NOMO-1 treated with DMSO at 0.1 percent for 48 hours (cell line): ENCODE results near the gene ATP5F1E.

Experiments used
- DNase-seq: peaks from one replicate; lab custom pipeline; 2025; ENCODE audit not compliant: unreplicated experiment; lab: John Stamatoyannopoulos, UW

ATP5F1E gene

DNA sequence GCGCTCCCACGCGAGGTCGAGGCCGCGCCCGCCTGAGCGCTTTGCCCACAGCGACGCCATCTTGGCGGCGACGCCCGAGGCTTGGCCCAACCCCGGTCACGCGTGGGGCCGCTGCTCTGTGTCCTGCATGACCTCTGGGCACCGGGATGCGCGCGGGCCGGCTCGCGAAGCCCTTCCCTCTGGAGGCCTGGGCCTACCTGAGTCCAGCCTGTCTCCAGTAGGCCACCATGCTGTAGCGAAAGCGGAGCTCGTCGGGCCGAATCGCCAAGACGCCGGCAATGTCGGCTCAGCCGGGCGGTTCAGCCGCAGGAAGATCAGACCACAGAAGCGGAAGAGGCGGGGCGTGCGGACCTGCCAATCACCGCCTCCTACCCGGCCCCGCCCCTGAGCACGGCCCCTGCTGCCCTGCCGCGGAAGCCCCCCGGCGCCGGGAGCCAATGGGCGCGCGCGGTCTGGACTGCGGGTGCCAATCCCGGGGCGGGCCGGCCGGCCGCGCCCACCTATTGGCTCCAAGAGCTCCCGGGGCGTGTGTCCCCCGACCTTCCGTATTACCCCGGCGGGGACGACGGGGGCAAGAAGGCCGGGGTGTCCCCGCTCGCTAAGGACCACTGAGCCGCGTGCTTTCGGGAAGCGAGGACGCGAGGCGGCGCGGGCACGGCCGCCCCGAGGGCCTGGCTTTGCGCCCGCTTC, at the start of gene ATP5F1E:
TSS of gene ATP5F1E (minus strand) at position 313 of the 690 bp plus-strand sequence. CDS start at position 229, 84 bp downstream.
- DNase-seq: peak; percentile 97

DNA sequence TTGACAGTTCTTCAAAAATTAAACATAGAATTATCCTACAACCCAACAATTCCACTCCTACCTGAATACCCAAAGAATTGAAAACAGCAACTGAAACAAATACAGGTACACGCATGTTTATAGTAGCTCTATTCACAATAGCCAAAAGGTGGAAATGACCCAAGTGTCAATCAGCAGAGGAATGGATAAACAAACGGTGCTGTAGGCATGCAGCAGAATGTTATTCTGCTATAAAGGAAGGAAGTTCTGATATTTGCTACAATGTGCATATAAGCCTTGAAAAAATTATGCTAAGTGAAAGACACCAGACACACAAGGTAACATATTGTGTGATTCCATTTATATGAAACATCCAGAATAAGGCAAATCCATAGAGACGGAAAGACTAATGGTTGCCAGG, 48.9 kb upstream of the ATP5F1E start:
- no peak for DNase-seq

DNA sequence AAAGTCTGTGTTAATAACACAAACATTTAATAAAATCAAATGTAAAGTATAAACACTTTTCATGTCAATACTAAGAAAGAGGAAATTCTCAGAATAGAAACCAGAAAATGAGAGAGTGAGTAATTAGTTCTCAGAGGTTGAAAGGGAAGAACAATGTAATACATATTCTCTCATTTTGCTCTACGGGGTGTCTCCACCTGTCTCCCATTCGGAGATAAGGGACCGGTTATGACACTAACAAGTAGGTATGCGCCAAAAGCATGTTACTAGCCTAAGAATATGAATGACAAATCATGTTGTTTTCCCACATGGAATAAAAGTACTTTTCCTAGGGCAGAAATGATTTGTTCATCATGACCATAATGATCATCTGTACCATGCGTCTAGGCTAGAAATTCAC, 46.1 kb upstream of the ATP5F1E start:
- DNase-seq: peak; percentile 38

DNA sequence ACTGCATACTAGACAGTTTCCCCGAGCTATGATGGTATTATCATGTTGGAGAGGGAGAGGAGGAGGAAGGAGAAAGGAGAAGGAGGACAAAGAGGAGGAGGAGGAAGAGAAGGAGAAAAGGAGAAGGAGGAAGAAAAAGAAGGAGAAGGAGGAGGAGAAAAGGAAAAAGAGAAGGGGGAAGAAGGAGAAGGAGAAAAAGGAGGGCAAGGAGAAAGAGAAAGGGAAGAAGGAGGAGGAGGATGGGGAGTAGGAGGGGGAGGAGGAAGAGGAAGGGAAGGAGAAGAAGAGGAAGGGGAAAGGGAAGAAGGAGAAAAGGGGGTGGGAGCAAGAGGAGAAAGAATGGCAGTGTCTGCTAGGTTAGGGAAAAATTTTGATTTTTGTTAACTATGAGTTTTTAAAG, 45.6 kb upstream of the ATP5F1E start:
- no peak for DNase-seq

DNA sequence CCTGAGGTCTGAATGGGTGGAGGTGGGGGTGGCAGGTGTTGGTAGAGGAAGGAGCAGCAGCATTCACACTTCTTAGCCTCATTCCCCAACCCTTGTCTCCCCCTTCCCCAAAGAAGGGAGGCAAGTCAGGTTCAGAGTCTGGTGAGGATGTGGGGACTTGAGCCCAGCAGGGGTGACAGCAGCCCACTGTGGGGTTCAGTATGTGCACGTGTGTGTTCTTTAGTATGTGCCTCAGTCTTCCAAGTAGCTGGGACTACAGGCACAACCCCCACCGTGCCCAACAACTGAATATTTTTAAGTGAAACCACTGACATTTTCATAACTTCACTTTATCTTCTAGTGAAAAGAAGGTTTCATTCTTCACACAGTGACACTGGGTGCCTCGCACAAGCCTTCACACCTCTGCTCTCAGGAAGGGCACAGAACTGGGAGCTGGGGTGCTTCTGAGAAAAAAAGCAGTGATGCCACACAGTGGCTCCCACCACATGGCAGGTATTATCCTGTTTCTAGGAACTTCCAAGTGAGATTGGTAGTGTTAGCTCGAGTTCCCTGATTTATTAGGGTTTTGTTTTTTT, 43.9 kb upstream of the ATP5F1E start:
- DNase-seq: no peak

DNA sequence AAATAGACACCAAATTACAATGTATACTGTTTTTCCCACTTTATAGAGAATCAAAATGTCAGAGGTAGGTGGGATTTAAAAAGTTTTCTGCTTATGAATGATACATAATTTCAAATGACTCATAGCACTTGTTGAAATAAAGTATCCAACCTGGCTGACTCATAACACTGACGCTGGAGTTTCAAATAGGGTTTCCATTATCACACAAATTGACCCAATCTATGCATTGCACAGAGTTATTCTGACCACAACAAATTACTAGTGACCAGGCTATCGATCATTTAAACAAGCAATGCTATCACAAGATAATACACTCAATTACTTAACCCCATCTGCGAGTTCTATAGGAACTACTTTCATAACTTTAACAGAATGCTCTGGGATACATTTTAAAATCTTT, 42.3 kb upstream of the ATP5F1E start:
- DNase-seq: no peak

DNA sequence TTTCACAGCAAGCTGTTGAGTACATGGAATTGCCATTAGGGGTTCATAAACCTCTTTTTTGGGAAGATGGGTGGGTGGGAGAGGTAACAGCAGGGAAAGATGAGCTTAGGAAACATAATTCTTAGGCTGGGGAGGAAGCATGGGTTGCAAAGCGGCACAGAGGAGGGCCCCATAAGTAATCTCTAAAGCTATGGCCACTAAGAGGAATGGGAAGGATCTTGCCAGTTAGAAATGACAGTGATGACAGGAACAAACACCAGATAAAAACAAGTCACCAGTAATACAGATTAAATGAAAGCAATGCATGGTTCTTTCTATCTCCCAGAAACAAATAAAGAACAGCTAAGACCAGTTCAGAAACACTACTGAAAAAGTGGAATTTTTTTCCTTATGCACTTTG, 41.4 kb upstream of the ATP5F1E start:
- no peak for DNase-seq

DNA sequence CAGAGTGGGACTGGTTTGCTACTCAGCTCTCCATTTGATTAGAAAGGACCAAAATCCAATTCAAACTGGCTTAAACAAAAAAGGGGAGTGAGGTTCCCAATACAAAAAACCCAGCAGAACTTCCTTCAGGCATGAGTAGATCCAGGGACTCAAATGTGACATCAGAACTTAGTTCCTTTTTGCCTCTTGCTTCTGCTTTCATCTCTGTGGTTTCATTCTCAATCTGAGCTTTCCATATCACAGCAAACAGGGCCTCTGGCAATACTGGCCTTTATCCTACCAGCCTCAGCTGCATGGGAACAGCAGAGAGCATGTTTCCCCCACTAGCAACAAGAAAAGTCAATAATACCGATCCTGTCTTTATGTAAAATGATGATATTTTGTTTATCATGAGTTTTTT, 39.1 kb upstream of the ATP5F1E start:
- peak; percentile 32 for DNase-seq

DNA sequence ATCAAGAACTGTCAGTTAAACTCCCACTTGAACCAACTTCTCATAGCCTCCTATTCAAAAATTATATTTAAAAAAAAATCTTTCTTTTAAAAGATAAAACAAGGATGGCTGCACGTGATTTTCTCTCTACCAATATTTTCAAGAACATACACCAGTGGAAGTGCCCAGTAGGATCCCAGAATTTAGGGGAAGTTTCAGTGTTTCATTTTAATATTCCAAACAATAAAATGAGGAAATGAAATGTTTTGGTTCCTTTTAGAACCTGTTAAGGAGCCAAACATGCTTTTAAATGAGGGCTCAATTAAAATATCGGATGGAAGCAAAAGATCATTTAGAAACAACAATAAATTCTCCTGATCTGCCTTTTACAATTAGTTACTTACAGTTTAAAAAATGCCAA, 36.9 kb upstream of the ATP5F1E start:
- no peak for DNase-seq

DNA sequence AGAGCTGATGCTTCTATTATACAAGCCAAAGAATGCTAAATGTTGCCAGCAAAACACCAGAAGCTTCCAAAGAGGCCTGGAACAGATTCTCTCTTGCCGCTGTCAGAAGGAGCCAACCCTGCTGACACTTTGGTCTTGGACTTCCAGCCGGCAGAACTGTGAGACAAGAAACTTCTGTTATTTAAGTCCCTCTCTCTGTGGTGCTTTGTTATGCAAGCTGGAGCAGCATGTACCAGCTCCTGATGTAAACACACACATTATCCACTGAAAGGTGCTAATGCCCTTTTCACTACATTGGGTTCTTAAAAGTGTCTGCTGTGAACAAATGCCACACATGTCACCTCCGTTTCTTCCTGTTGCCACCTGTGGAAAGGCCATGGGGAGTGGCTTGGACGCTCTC, 36.4 kb upstream of the ATP5F1E start:
- DNase-seq: no peak

DNA sequence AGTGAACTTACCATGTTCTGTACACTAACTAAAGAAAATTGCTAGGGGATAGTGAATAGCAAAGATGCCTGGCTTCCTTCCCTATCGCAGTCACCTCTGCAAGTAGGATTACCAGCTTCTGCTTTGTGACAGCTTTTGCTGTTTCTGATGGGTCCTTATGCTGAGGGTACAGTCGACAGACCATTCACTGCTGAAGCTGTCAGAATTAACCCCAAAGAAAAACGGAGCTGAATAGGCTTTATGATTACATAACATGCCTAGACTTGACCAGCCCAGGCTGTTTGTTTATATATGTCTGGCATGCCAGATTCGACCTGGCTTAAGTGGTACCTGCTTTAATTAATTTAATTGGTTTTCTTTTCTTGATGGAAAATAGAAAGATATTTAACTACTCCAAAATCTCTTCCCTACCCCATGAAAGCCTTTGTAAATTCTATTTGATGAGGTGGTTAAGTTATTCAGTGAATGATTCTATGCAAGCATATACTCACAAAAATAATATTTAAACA, 32.1 kb upstream of the ATP5F1E start:
- DNase-seq: no peak

DNA sequence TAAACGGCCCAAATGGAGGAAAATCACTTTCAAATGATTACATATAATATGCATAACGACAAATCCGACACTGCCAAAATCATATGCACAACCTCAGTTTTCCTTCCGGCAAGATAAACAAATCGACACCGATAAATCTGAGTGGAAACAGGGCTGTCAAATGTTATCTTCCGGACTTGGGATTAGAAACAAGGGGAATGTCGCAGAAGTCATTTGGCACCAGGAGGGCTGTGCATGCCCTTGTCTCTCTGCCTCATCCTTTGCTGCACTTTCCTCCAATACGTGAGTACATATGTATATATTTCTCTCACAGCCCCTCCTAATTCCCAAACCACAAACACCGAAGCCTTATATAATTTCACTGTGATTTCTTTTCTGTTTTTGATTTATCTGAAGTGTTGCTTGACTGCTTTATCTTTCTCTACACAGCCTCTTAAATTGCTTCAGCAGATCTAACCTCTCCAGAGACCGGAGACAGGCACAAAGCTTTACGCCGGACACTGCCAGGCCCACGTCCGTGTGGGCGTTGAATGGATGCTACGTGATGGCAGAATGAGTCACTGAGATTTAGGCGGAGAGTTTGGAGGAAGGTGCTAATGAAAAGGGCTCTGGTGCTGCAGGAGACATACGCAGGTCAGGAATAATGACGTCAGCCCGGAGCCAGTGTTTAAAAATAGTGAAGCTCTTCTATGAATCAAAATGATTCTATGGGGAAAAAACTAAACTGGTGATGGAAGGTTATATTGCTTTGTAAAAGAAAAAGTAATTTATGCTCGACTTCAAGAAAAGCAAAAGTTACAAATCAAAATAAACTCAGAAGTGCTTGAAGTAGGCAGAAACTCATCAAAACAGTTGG, 31.5 kb upstream of the ATP5F1E start:
- no peak for DNase-seq

DNA sequence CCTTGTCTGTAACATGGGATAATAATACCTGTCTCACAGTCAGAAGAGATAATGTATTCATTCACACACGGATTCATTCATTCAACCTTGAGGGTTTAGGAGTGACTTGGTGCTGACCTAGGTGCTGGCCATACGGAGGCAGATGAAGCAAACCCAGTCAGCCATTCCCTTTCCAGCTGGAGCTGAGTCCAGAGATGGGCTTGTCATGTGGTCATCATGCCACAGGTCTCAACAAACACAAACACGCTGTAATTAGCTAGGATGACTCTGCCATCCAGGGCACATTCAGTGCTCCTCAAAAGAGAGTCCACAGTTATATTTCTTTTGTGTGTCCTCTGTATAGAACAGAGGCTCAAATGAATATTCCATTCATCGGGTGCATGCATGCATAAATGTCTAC, 29.9 kb upstream of the ATP5F1E start:
- DNase-seq: no peak

DNA sequence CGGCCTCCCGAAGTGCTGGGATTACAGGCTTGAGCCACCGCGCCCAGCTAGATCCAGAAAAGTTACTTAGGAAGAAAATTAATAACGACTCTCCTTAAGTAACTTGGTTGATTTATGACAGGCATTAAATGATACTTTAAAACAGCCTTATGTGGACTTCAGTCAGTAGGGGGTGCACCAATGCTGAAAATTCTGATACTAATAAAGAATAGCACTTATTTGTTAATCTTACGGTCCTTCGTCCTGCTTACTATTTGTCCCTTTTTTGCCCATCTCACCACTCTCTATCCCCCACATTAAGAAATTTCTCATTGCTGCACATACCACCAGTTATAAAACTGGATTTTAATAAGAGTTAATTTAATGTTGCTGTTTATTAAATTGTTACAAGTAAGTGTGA, 23.2 kb upstream of the ATP5F1E start:
- DNase-seq: peak; percentile 29

DNA sequence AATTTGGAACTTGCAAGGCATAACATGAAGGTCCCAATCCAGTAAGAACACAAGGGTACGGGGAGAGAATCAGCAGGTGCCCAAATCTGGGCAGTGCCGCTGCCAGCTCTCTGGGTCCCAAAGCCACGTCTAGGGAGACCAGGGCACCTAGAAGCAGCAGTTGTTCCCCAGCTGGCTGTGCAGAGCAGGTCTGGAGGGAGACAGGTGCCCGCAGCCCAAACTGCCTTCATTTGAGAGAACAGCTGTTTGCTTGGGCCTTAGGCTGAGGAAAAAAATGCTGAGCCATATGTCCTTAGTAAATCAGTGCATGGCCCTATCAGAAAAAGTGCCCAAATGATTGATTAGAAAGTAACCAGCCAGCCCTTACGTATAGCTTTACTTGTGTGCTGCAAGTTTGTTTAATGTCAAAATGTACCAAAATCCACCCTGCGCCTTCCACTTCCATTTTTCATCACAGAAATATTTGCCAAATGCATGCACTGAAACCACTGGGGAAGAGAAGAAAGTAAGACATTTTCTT, 19.6 kb upstream of the ATP5F1E start:
- no peak for DNase-seq

DNA sequence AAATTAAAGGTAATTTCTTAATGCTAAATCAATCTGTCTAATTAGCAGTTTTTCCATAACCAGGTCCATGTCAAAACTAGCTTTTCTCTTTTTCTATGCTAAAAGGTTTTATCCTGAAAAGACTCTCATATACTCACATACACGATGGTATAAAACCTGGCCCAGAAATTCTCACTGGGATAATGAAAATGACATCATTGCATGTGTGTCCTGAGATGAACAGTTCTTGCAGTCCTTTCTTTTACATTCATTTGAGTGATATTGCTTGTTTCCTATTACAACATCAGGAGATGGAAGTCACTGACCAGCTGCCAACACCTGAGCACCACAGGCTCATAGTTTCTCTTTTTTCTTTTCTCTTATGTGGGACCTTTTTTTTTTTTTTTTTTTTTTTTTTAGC, 18.3 kb upstream of the ATP5F1E start:
- DNase-seq: no peak

DNA sequence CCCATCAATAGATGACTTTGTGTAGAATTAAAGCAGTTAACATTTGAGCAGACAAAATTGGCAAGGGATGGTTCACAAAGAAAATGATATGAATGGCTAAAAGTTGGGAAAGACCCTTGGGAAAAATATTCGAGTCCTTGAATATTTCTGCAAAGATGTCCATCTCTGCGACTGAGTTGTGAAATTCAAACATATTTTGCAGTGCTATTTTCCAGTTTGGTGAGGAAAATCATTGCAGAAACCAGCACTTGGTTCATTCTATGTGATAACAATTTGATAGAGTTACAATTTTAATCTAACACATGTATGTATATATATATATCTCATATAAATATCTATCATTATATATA, 16.5 kb upstream of the ATP5F1E start:
- DNase-seq: no peak

DNA sequence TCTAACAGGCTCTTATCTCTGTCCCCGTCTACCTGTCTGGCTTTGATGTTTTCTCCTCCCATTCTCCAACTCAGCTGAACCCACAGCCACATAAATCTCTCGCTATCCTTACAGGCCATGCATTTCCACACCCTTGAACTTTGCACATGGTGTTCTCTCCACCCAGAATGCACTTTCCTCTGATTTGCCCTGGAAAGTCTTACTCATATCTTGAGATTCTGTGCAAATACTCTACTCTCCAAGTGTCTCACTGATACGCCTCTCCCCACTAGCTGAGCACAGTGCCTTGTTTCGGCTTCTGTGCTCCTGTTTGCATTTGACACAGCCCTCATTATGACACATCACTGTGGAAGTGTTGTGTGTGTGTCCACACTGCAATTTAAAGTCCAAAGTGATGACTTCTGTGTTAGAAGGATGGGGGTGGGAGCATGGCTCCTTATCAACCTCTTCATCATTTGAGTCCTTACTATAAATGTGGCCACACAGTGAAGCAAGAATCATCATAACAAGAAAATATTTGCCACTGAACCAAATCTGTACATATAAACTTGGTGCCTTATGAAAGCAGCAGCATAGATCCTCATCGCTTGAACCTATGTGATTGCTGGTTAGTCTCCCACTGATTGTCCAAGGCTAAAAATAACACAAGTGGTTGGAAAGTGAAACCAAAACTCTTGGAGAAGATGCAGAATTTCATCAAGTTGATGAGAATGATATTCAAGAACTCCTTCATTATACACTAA, 16.0 kb upstream of the ATP5F1E start:
- DNase-seq: no peak

DNA sequence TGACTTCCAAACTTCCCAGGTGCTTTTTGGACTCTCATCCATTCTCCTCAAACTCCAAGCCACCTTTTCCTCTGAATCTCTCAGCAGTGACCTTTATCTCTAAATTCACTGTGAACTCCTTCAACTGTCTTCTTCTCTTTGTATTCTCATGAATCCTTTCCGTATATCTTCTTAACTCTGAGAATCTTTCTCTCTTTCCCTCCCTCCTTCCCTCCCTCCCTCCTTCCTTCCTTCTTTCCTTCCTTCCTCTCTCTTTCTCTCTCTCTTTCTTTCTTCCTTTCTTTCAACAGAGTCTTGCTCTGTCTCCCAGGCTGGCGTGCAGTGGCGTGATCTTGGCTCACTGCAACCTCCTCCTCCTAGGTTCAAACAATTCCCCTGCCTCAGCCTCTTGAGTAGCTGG, 14.7 kb upstream of the ATP5F1E start:
- DNase-seq: no peak

DNA sequence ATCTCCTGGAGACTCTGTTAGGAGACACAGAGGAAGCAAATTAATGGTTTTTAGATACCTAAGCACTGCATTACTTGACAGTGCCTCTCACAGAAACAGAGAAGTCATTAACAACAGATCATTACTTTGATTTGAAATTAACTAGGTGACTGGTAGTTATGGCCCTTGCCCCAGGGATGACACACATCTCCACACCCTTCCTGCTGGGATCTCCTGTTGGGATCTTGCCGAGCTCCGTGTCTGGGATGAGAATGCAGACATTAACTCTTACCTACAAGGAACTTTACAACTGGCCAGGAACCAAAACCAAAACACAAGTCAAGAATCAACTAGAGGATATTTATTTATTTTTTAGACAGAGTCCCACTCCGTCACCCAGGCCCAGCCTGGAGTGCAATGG, 12.7 kb upstream of the ATP5F1E start:
- DNase-seq: no peak

DNA sequence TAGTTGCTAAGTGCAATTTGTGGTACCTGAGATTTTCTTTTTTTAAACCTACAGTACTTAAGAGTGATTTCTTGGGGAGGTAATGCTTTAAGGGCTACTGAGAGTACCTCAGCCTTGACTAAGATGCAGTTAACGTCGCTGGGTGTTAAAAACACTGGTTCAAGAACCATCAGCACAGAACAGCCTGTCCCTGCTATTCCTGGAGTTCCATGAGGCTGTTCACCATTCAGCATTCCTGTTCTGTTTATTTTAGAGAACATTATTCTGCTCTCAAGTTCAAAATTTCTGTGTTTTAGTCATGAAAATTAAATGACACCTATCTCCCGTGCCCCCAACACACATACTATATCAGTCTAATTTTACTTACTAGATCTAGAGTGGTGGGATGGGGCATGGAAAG, 12.2 kb upstream of the ATP5F1E start:
- DNase-seq: no peak
